ENCODE data around the gene TSFM.

Gene TSFM

DNA sequence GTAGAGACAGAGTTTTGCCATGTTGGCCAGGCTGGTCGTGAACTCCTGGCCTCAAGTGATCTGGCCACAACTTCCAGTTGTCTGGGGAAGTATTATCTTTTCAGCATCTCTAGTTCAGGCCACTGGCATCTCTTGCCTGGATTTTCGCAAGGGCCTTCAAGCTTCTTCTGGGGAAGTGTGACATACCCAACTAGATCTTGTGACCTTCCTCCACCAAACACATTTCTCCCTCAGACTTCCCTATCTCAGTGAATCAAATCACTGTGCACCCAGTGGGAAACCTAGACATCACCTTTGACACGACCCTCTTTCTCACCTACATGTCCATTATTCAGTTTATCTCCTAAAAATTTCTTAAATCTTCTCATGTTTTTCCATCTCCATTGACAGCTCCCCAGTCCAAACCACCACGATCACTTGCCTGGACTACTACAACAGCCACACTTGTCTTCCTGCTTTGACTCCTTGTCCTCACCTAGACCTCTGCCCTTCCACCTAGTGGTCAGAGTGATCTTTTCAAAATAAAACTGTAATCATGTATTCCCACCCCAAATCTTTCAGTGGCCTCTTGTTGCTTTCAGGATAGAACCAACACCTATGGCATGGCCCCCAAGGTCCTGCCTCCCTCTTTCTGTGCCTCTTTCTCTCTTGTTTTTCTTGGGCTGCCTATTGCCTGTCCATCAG lies 6.9 kb upstream of the TSFM start:
- DNase-seq (ENCODE audit: low read depth), result no peak
- no peak overlapping the region for H3K4me3 ChIP-seq (ENCODE audit: control insufficient read depth, low read depth, low read length)
- TF ChIP-seq, protein P1, sequence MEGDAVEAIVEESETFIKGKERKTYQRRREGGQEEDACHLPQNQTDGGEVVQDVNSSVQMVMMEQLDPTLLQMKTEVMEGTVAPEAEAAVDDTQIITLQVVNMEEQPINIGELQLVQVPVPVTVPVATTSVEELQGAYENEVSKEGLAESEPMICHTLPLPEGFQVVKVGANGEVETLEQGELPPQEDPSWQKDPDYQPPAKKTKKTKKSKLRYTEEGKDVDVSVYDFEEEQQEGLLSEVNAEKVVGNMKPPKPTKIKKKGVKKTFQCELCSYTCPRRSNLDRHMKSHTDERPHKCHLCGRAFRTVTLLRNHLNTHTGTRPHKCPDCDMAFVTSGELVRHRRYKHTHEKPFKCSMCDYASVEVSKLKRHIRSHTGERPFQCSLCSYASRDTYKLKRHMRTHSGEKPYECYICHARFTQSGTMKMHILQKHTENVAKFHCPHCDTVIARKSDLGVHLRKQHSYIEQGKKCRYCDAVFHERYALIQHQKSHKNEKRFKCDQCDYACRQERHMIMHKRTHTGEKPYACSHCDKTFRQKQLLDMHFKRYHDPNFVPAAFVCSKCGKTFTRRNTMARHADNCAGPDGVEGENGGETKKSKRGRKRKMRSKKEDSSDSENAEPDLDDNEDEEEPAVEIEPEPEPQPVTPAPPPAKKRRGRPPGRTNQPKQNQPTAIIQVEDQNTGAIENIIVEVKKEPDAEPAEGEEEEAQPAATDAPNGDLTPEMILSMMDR (conservative IDR thresholded peaks at IDR 0.05; ENCODE audit: control insufficient read depth, insufficient read depth, low read depth, low read length), result no peak

DNA sequence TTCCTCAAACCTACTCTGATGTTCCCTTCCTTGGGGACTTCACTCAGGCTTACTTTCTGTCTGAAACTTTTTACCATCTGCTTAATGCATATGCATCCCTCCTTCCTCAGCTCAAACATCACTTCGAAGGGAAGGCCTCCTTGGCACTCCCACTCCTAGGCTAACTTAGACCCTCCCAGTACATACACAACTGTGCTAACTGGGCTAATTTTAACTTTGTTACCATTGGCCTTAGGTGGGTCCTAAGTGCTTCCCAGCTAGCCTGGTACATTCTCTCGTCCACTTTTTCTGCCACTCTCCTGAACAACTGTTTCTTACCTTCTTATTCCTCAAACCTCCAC lies 6.4 kb upstream of the TSFM start:
- no peak overlapping the region for H3K4me3 ChIP-seq (ENCODE audit: control insufficient read depth, low read depth, low read length)
- TF ChIP-seq, protein P1 (conservative IDR thresholded peaks at IDR 0.05; ENCODE audit: control insufficient read depth, insufficient read depth, low read depth, low read length), result no peak
- no peak for DNase-seq (ENCODE audit: low read depth)

DNA sequence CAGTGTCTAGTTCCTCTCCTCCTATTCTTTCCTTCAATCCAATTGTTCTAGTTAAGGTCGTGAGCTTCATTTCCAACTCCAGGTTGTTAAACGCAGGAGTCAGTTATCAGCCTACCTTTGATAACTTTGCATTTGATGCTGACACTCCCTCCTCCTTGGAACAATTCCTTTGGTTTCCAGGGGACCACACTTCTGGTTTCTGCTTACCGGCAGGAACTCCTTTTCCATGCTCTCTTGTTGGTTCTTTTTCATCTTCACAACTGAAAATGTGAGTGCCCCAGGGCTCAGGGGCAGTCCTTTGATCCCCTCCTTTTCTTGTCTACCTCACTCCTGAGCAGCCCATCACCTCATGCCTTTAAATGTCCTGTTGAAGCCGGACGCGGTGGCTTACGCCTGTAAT lies 5.2 kb upstream of the TSFM start:
- DNase-seq (ENCODE audit: low read depth), result no peak
- TF ChIP-seq, protein P1 (conservative IDR thresholded peaks at IDR 0.05; ENCODE audit: control insufficient read depth, insufficient read depth, low read depth, low read length), result no peak
- no peak overlapping the region for H3K4me3 ChIP-seq (ENCODE audit: control insufficient read depth, low read depth, low read length)

DNA sequence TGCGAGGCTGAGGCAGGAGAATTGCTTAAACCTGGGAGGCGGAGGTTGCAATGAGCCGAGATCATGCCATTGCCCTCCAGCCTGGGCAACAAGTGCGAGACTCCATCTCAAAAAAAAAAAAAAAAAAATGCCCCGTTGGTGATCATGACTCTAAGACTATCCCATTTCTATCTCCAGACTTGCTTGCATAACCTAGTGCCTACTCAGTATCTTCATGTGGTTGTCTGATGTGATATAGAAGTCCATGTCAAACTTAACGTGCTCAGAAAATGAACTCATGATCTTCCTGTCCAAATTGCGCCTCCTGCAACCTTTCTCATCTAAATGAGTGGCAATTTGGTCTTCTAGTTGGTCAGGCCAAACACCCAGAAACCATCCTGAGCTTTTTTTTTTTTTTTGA lies 4.7 kb upstream of the TSFM start:
- TF ChIP-seq, protein P1 (conservative IDR thresholded peaks at IDR 0.05; ENCODE audit: control insufficient read depth, insufficient read depth, low read depth, low read length), result no peak
- H3K4me3 ChIP-seq (ENCODE audit: control insufficient read depth, low read depth, low read length), result no peak overlapping the region
- DNase-seq (ENCODE audit: low read depth), result no peak

DNA sequence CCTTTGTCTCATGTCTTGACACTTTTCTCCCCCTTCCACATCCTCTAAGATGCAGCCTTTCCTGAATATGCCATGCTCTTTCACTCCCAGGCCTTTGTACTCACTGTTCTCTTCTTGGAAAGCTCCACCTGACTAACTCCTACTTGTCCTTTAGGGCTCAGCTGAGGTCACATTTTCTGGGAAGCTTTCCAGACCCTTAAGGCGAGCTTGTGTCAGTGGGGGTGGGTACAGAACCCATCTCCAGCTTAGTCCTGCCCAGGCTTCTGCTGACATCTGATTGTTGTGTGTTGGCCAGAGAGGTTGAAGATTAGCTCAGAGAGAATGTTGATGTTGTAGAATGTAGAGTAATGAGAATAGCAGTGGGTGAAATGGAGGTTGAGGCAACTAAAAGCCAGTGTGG lies 2.9 kb upstream of the TSFM start:
- H3K4me3 ChIP-seq (ENCODE audit: control insufficient read depth, low read depth, low read length), result no peak overlapping the region
- peak; percentile 47 for DNase-seq (ENCODE audit: low read depth)
- TF ChIP-seq, protein P1 (conservative IDR thresholded peaks at IDR 0.05; ENCODE audit: control insufficient read depth, insufficient read depth, low read depth, low read length), result no peak

DNA sequence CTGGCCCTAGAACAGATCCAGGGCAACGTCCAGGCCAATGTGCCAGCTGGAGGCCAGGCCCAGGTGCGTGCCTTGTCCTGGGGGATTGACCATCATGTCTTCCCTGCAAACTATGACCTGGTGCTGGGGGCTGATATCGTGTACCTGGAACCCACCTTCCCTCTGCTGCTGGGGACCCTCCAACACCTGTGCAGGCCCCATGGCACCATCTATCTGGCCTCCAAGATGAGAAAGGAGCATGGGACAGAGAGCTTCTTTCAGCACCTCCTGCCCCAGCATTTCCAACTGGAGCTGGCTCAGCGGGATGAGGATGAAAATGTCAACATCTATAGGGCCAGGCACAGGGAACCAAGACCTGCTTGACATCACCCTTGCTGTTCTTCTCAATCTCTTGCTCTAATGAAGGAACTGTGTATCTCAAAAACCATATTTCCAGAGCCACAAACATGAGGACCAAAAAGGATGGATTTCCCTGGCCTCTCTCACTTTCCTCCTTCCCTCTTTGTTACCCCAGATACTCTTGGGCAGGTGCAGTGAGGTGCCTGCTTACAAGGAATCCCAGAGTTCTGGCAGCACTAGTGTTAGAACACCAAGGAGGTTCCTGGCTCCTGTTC lies 2.2 kb upstream of the TSFM start:
- DNase-seq (ENCODE audit: low read depth), result no peak
- H3K4me3 ChIP-seq (ENCODE audit: control insufficient read depth, low read depth, low read length), result no peak overlapping the region
- TF ChIP-seq, protein P1 (conservative IDR thresholded peaks at IDR 0.05; ENCODE audit: control insufficient read depth, insufficient read depth, low read depth, low read length), result no peak

Measured in fibroblast of mammary gland (primary cell).